CD4-positive, alpha-beta T cell (primary cell): ENCODE results near the gene EFNB2. TPM values are rescaled to one million over a fixed set of nuclear protein-coding genes. Genes with fewer than 3 reads are reported as not detected.

ENCODE experiments used
- ATAC-seq: fragments of 200-7000 bp; cut with Tn5 transposase; one replicate; pipeline ENCODE4 v1.10.0; 2022; ENCODE audit warnings: mild to moderate bottlenecking; ENCODE audit not compliant: poor library complexity
- CTCF ChIA-PET: fragments of 350-600 bp; sonication (Branson Sonifier 250); formaldehyde crosslinking; loops from one replicate; lab custom pipeline; 2021; ENCODE audit warnings: antibody characterized with exemption, inconsistent platforms; lab: Charles Lee
- POLR2A ChIA-PET: fragments of 350-600 bp; sonication (Branson Sonifier 250); formaldehyde crosslinking; loops from one replicate; lab custom pipeline; 2021; ENCODE audit warnings: antibody characterized with exemption, inconsistent platforms; lab: Charles Lee
- DNase-seq, 14 experiments: peaks; one replicate each; pipeline ENCODE4 v3.0.0-alpha.2; 2013 to 2020; ENCODE audit warnings: mixed read lengths in 2 of 14
- H3K27ac ChIP-seq, 2 donors: one replicate each; pipeline versions ENCODE4 v1.5.1 to v1.7.0; 2013; ENCODE audit warnings: low read length in 2 of 2, low read depth in 1 of 2, mild to moderate bottlenecking in 1 of 2
- H3K27me3 ChIP-seq, 2 experiments: 1 replicate in 1 of 2; 2 replicates in 1 of 2; pipeline versions ENCODE4 v1.6.1 to v1.7.0; 2013; ENCODE audit warnings: low read length in 2 of 2, control low read depth in 1 of 2, mild to moderate bottlenecking in 1 of 2, moderate library complexity in 1 of 2; ENCODE audit not compliant: insufficient read depth in 2 of 2, control insufficient read depth in 1 of 2
- H3K36me3 ChIP-seq: one replicate; pipeline ENCODE4 v1.6.1; 2013; ENCODE audit warnings: low read length, control low read depth; ENCODE audit not compliant: insufficient read depth
- H3K4me1 ChIP-seq: one replicate; pipeline ENCODE4 v1.6.1; 2013; ENCODE audit warnings: low read length, control low read depth; ENCODE audit not compliant: insufficient read depth
- H3K4me3 ChIP-seq: one replicate; pipeline ENCODE4 v1.5.1; 2013; ENCODE audit warnings: mild to moderate bottlenecking, low read length, moderate library complexity
- H3K9me3 ChIP-seq, 2 experiments: 1 replicate in 1 of 2; 2 replicates in 1 of 2; pipeline versions ENCODE4 v1.6.1 to v1.7.0; 2013; ENCODE audit warnings: low read length in 2 of 2, mild to moderate bottlenecking in 2 of 2, control low read depth in 1 of 2, moderate library complexity in 1 of 2; ENCODE audit not compliant: control insufficient read depth in 1 of 2, insufficient read depth in 1 of 2
- H3K27ac Mint-ChIP-seq: one replicate; pipeline ENCODE4 v1.8.0; 2020; ENCODE audit warnings: mixed read lengths
- H3K27me3 Mint-ChIP-seq: one replicate; pipeline ENCODE4 v1.8.0; 2021; ENCODE audit warnings: mixed read lengths
- H3K36me3 Mint-ChIP-seq: one replicate; pipeline ENCODE4 v1.8.0; 2021; ENCODE audit warnings: low read depth, mixed read lengths
- H3K4me1 Mint-ChIP-seq: one replicate; pipeline ENCODE4 v1.8.0; 2021; ENCODE audit warnings: low read depth, mixed read lengths
- H3K4me3 Mint-ChIP-seq: one replicate; pipeline ENCODE4 v1.8.0; 2020; ENCODE audit warnings: mild to moderate bottlenecking, mixed read lengths
- H3K9me3 Mint-ChIP-seq: one replicate; pipeline ENCODE4 v1.8.0; 2020; ENCODE audit warnings: mixed read lengths
- intact Hi-C, 2 experiments: fragments of 100-400 bp; cut with DNase I in 1 of 2; cut with micrococcal nuclease in 1 of 2; formaldehyde crosslinking; loops; one replicate each; pipeline versions ENCODE4 v1.15.1 to v1.9.0; 2023 to 2025; cut with DNase I, micrococcal nuclease
- total RNA-seq, 174 experiments: library from RNA in 2 of 174; stranded (reverse) in 2 of 174; gene quantifications; one replicate each; pipeline ENCODE4 v1.2.3 and lab custom pipeline; 2021 to 2026
- TF ChIP-seq, protein P1 (sequence below): fragments of 200-600 bp; IDR thresholded peaks from one replicate; pipeline ENCODE4 v1.8.0; 2022; ENCODE audit warnings: antibody characterized with exemption, mild to moderate bottlenecking

Gene EFNB2
- total RNA-seq, 2 experiments from 2014 or later, result 0.20 to 0.36 TPM

DNA sequence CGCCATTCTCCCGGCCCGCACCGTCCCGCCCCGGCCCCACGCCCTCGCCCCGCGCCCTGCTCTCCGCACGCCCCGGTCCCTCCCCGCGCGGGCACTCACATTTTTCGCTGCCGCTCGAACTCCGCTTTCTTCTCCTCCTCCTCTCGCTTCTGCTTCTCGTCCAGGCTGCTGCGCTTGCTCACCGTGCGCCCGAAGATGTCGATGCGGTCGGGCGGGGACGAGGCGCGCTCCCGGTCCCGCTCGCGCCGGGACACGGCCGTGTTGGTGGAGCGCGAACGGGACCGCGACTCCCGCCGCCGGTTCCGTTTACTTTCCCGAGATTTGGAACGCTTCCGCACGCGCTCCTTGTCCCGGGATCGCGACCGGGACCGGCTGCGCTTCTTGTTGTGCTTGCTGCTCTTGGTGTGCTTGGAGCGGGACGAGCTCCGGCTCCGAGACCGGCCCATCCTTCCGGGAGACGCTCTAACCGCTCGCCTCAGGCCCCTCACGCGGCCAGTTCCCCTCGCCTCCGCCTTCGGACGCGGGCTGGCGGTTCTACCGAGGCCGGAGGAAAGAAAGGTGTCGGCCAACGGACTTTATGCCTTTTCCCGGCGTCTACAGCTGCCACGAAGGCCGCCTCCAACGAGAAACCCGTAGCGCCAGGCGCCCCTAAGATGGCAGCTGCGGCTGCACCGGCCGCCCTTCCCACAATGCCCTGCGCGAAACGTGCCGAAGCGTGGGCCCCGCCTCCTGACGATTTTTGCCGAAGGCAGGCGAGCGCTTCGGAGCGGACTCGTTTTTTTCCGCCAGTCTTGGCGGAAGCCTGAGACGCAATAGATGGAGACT, 32.2 kb upstream of the EFNB2 start, which contains the start of gene ARGLU1:
ARGLU1 (minus strand) TSS at position 664 of the 825 bp plus-strand sequence; CDS start at position 446, 218 bp downstream.
- peaks cover 61% of the 10 kb centered on the region for H3K4me1 Mint-ChIP-seq
- no peaks in the 10 kb centered on the region for H3K9me3 Mint-ChIP-seq
- Histone ChIP-seq H3K36me3 (no peaks in the 10 kb centered on the region), H3K4me1 (peaks cover 29% of the 10 kb centered on the region), H3K27ac (peak within 1 kb of the TSS; percentile 95 to 97), H3K9me3 (no peaks in the 10 kb centered on the region), H3K4me3 (peak within 1 kb of the TSS; percentile 91), H3K27me3 (no peaks in the 10 kb centered on the region)
- ATAC-seq (peak; percentile 85), DNase-seq (peak; percentile 90 to 98 (median 96))
- peak within 1 kb of the TSS; percentile 94 for H3K4me3 Mint-ChIP-seq
- H3K27ac Mint-ChIP-seq, result peak within 1 kb of the TSS; percentile 92
- peaks cover 24% of the 10 kb centered on the region for H3K36me3 Mint-ChIP-seq
- POLR2A ChIA-PET, result interaction anchor here (0.6 to 3.6 kb wide), 7 partner anchors 14 to 1428 kb away, joined by 3 to 35 read pairs (median 5); partner anchors contain the start of gene EFNB2
- CTCF ChIA-PET, result interaction anchor here (1.0 to 2.3 kb wide), 2 partner anchors 22 to 31 kb away, joined by 3 to 16 read pairs; partner anchors contain the start of gene EFNB2
- H3K27me3 Mint-ChIP-seq, result no peaks in the 10 kb centered on the region
- intact Hi-C loops, result loop anchor here (1.0 to 5.0 kb wide), 3 partner anchors 30 to 1650 kb away; partner anchors contain the start of genes ABHD13 (in 1 of the 2), EFNB2 (in 1 of the 2) and LIG4 (in 1 of the 2)
- TF ChIP-seq, protein P1, sequence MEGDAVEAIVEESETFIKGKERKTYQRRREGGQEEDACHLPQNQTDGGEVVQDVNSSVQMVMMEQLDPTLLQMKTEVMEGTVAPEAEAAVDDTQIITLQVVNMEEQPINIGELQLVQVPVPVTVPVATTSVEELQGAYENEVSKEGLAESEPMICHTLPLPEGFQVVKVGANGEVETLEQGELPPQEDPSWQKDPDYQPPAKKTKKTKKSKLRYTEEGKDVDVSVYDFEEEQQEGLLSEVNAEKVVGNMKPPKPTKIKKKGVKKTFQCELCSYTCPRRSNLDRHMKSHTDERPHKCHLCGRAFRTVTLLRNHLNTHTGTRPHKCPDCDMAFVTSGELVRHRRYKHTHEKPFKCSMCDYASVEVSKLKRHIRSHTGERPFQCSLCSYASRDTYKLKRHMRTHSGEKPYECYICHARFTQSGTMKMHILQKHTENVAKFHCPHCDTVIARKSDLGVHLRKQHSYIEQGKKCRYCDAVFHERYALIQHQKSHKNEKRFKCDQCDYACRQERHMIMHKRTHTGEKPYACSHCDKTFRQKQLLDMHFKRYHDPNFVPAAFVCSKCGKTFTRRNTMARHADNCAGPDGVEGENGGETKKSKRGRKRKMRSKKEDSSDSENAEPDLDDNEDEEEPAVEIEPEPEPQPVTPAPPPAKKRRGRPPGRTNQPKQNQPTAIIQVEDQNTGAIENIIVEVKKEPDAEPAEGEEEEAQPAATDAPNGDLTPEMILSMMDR, result no peak

DNA sequence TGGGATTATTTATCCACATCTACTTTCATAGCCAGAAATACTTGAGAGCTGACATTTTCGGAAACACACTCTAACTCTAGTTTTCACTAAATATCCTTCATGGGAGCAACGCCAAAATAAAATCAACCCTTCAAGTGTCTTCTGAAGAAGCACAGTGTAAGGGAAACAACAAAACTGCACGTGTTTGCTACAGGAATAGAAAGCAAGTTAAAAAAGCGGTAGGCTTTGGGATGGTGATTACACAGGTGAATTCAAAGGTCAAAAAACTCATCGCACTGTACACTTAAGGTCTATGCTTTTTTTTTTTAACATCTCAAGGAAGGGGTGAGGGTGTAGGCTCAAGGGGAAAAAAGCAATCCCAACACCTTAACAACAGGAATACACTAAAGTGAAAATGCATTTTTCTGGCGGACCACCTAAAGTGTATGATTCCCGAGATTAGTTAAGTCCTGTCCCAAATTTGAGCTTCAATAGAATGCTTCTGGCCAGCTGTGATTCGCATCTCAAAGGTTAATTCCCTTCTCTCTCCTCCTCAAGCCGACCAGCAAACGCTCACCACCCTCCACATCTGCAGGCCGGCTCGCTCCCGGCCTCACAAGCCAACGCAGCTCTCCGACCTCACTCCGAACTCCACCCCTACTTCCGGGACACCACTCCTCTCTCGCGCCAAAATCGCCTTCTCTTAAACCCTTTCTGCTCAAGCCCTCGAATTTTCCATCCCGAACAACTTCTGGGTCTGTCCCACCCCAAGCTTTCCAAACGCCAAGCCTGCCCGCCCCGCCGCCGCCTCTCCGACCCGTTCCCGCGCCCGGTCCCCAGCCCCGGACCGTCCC, 31.4 kb upstream of the EFNB2 start:
- Mint-ChIP-seq H3K27ac (peak overlapping the region; percentile 92), H3K4me3 (peak overlapping the region; percentile 94), H3K36me3 (peaks cover 24% of the 10 kb centered on the region), H3K9me3 (no peaks in the 10 kb centered on the region), H3K27me3 (no peaks in the 10 kb centered on the region), H3K4me1 (peaks cover 69% of the 10 kb centered on the region)
- intact Hi-C loops, result loop anchor here (1.0 to 5.0 kb wide), 3 partner anchors 30 to 1650 kb away; partner anchors contain the start of genes ABHD13 (in 1 of the 2), EFNB2 (in 1 of the 2) and LIG4 (in 1 of the 2)
- Histone ChIP-seq H3K27ac (peak overlapping the region in 1 of 2 donors; percentile 95), H3K36me3 (no peaks in the 10 kb centered on the region), H3K9me3 (no peaks in the 10 kb centered on the region), H3K4me3 (peak overlapping the region; percentile 91), H3K27me3 (no peaks in the 10 kb centered on the region), H3K4me1 (peaks cover 34% of the 10 kb centered on the region)
- CTCF ChIA-PET, result interaction anchor here (2.3 kb wide), 2 partner anchors 30 kb away, joined by 9 to 16 read pairs; partner anchors contain the start of gene EFNB2
- DNase-seq (peak in 11 of 14 experiments; percentile 2 to 55 (median 20)), ATAC-seq (no peak)
- POLR2A ChIA-PET, result interaction anchor here (0.9 to 3.6 kb wide), 5 partner anchors 14 to 1427 kb away, joined by 3 to 35 read pairs (median 4); partner anchors contain the start of gene EFNB2
- TF ChIP-seq, protein P1, result no peak
